NT2/D1 (cell line): ENCODE results near the gene ELF1.

Experiments used
- DNase-seq: peaks from one replicate; pipeline ENCODE4 v3.0.0-alpha.2; 2011; ENCODE audit warnings: low read depth, low spot score
- H3K27me3 ChIP-seq: 2 replicates; pipeline ENCODE4 v1.6.0; 2011; ENCODE audit warnings: mild to moderate bottlenecking; ENCODE audit not compliant: insufficient read length, insufficient read depth
- H3K36me3 ChIP-seq: 2 replicates; pipeline ENCODE4 v1.6.1; 2011; ENCODE audit warnings: mild to moderate bottlenecking, low read length, mixed read lengths; ENCODE audit not compliant: insufficient read depth, insufficient read length
- H3K4me1 ChIP-seq: 2 replicates; pipeline ENCODE4 v1.5.1; 2011; ENCODE audit not compliant: insufficient read depth, insufficient read length
- H3K4me3 ChIP-seq: 2 replicates; pipeline ENCODE4 v1.5.1; 2011; ENCODE audit warnings: low read depth; ENCODE audit not compliant: insufficient read length
- H3K9ac ChIP-seq: 2 replicates; pipeline ENCODE4 v1.6.0; 2011; ENCODE audit warnings: low read depth; ENCODE audit not compliant: insufficient read length
- H3K9me3 ChIP-seq: 2 replicates; pipeline ENCODE4 v1.5.1; 2011; ENCODE audit warnings: mild to moderate bottlenecking, low read length; ENCODE audit not compliant: insufficient read depth
- SUZ12 ChIP-seq: IDR thresholded peaks from 2 replicates; pipeline ENCODE4 v1.6.1; 2011; ENCODE audit not compliant: insufficient read length, insufficient read depth; ENCODE audit errors: extremely low read depth
- YY1 ChIP-seq: IDR thresholded peaks from 2 replicates; pipeline ENCODE4 v1.6.1; 2011; ENCODE audit not compliant: insufficient read length, insufficient read depth
- ZNF274 ChIP-seq: IDR thresholded peaks from 2 replicates; pipeline ENCODE4 v1.6.1; 2011; ENCODE audit warnings: mild to moderate bottlenecking, low read depth, low read length

Gene ELF1

DNA sequence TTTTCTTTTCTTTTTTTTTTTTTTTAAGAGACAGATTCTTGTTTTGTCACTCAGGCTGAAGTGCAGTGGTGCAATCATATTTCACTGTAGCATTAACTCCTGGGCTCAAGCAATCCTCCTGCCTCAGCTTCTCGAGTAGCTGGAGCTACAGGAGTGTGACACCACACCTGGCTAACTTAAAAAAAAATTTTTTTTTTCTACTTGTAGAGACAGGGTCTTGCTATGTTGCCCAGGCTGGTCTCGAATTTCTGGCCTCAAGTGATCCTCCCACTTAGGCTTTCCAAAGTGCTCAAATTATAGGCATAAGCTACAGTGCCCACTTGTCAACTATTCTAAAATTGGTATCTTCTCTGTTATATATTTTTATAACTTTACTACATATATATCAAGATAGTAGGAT, 6.6 kb downstream of the ELF1 start:
- no peaks in the 10 kb centered on the region for H3K4me1 ChIP-seq
- H3K9ac ChIP-seq, result no peak overlapping the region
- no peak for DNase-seq
- no peak for TF ChIP-seq SUZ12
- no peak for TF ChIP-seq YY1
- TF ChIP-seq ZNF274, result no peak
- no peaks in the 10 kb centered on the region for H3K36me3 ChIP-seq
- H3K4me3 ChIP-seq, result no peak overlapping the region
- no peaks in the 10 kb centered on the region for H3K9me3 ChIP-seq
- H3K27me3 ChIP-seq, result no peaks in the 10 kb centered on the region

DNA sequence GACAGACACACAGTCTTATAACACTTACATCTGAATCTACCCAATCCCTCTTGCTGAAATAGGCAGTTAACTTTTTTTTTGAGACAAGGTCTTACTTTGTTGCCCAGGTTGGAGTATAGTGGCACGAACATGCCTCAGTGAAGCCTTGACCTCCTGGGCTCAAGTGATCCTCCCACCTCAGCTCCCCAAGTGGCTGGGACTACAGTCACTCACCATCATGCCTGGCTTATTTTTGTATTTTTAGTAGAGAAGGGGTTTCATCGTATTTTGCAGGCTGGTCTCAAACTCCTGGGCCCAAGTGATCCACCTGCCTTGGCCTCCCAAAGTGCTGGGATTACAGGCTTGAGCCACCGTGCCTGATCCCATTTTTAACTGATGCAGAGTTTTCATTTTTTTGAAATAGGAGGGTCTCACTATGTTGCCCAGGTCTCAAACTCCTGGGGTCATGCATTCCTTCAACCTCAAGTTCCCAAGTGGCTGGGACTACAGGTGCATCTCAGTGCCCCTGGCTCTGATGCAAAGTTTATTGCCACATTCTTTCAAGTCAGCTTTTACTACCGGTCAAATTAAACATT, 7.6 kb downstream of the ELF1 start:
- Histone ChIP-seq H3K4me1 (no peaks in the 10 kb centered on the region), H3K27me3 (no peaks in the 10 kb centered on the region), H3K9ac (no peak overlapping the region), H3K36me3 (no peaks in the 10 kb centered on the region), H3K9me3 (no peaks in the 10 kb centered on the region), H3K4me3 (no peak overlapping the region)
- no peak for DNase-seq
- no peak for TF ChIP-seq YY1
- TF ChIP-seq SUZ12, result no peak
- no peak for TF ChIP-seq ZNF274

DNA sequence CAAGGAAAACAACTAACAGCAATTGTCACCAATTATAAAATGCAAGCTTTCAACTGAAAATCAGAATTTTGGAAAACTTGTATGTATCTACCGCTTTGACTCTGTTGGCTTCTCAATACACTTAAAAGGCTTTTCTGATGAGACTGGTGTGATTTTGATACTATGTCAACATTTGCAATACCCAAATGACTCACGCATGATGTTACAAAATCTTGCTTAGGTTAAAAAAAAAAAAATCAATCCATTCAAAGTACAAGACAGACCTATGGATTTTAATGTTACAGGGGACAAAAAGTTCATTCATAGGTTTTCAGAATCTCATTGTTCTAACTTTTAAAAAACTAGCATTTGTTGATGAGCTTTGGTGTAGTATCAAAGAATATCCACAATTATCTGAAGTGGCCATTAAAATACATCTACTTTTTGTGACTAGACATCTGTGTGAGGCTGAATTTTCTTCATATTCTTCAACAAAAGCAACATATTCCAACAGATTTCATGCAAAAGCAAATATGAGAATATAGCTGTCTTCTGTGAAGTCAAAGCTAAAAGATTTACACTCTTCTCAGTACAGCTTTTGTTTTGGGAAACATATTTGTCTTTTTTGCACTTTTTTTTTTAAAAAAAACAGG, 10.7 kb downstream of the ELF1 start:
- Histone ChIP-seq H3K4me1 (no peaks in the 10 kb centered on the region), H3K9ac (no peak overlapping the region), H3K27me3 (no peaks in the 10 kb centered on the region), H3K9me3 (no peaks in the 10 kb centered on the region), H3K4me3 (no peak overlapping the region), H3K36me3 (no peaks in the 10 kb centered on the region)
- no peak for DNase-seq
- no peak for TF ChIP-seq YY1
- no peak for TF ChIP-seq SUZ12
- TF ChIP-seq ZNF274, result no peak

DNA sequence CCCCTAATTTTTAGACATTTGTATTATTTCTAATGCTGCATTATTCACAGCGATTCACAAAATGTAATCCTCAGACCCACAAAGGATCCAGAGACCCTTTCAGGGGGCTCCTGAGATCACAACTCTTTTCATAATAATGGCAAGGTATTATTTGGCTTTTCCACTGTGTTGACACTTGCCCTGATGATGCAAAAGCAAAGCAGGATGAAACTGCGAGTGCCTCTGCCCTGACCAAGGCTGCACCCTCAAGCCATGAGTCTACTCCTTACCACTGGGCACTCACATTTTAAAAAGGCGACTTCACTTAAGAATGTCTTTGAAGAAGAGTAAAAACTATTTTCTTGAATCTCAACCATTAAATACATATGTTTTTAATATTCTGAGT, 11.4 kb downstream of the ELF1 start:
- H3K36me3 ChIP-seq, result no peaks in the 10 kb centered on the region
- H3K4me3 ChIP-seq, result no peak overlapping the region
- H3K4me1 ChIP-seq, result no peaks in the 10 kb centered on the region
- TF ChIP-seq ZNF274, result no peak
- TF ChIP-seq YY1, result no peak
- TF ChIP-seq SUZ12, result no peak
- no peaks in the 10 kb centered on the region for H3K9me3 ChIP-seq
- no peak for DNase-seq
- no peaks in the 10 kb centered on the region for H3K27me3 ChIP-seq
- no peak overlapping the region for H3K9ac ChIP-seq

DNA sequence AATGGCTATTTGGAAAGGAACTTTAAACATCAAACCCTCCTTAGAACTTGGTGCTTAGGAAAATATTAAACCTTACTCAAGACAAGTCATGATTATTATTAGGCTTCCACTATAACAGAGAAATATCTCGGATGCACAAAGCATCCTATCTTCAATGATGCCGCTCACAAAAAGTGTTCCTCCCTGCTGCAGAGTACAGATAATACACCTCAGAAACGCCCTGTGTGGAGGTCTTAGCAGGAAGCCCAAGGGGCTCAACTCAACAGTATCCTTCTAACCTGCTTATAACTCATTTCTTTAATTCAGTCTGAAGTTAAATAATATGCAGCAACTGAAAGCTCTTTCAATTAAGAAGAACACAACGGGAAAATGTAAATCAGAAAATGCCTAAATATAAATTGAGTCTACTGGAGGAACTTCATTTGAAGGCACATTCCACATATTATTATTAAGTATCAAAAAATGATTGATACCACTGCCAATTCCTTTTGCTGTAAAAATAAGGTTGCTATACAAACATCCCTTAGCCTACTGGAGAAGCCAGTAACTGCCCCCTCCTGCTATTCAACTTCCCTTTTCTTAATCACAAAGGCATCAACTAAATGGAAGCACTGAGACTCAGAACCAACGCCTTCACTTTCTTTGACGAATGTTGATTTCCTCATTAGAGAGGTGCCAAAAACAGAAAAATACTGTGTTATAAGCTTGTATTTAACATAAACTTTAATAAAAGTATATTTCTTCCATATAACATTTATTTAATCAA, 12.0 kb downstream of the ELF1 start:
- Histone ChIP-seq H3K4me1 (no peaks in the 10 kb centered on the region), H3K9me3 (no peaks in the 10 kb centered on the region), H3K4me3 (no peak overlapping the region), H3K36me3 (no peaks in the 10 kb centered on the region), H3K27me3 (no peaks in the 10 kb centered on the region), H3K9ac (no peak overlapping the region)
- TF ChIP-seq SUZ12 (no peak), YY1 (no peak), ZNF274 (no peak)
- DNase-seq, result no peak

DNA sequence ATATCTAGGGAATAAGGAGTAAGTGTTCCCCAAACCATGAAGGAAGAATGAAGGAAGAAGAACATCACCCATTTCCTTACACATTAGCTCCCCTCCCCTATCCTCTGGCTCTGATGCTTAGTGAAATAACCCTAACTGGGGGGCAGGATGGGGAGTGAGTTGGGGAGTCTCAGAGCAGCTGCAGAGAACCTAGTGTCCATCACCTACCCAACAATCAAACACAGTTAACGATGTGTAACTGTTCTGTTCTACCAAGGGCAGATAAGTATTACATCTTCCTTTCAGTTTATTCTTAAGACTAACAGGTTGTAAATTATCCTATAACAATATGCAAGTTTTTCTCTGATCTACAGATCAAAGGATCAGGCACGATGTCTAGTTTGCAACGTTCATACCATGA, 12.8 kb downstream of the ELF1 start:
- H3K9me3 ChIP-seq, result no peaks in the 10 kb centered on the region
- H3K4me3 ChIP-seq, result no peak overlapping the region
- H3K36me3 ChIP-seq, result no peaks in the 10 kb centered on the region
- no peak for TF ChIP-seq ZNF274
- TF ChIP-seq YY1, result no peak
- TF ChIP-seq SUZ12, result no peak
- H3K4me1 ChIP-seq, result no peaks in the 10 kb centered on the region
- no peak for DNase-seq
- no peak overlapping the region for H3K9ac ChIP-seq
- no peaks in the 10 kb centered on the region for H3K27me3 ChIP-seq

DNA sequence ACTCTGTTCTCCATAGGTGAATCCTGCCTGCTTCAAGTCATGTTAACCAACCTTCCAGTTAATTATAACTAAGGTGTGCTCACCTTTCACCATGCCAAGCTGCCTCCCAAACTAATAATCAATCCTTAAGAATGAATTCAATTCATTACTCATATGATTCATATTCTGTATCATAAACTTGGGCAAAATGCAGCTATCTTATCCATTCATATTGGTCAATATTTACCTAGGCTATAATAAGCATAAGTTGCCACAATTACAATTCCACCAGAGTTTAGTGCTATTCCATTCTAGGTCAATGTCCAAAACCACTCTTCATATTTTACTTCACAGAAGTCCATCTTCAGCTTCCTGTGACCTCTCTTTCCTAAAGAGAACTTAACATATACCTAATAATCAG, 13.4 kb downstream of the ELF1 start:
- H3K4me1 ChIP-seq, result no peaks in the 10 kb centered on the region

More for the DNA sequence above, 13.4 kb downstream of the ELF1 start:
- Histone ChIP-seq H3K36me3 (no peaks in the 10 kb centered on the region), H3K4me3 (no peak overlapping the region), H3K9ac (no peak overlapping the region), H3K9me3 (no peaks in the 10 kb centered on the region), H3K27me3 (no peaks in the 10 kb centered on the region)
- no peak for DNase-seq
- TF ChIP-seq SUZ12 (no peak), YY1 (no peak), ZNF274 (no peak)
